HG03039 (cell line): Measurements from ENCODE around the gene CHCHD6.

Experiments used
- ATAC-seq: cut with Tn5 transposase; IDR thresholded peaks from one replicate; pipeline ENCODE4 v1.9.1; 2021; ENCODE audit warnings: mild to moderate bottlenecking, moderate library complexity; ENCODE audit not compliant: unreplicated experiment

Gene CHCHD6

GRCh38 chr3:126699011-126699410 lies 5.0 kb upstream of the CHCHD6 start:
- ATAC-seq, result no peak

- no peak for ATAC-seq
Observed at GRCh38 chr3:126704494-126705214, 614 bp downstream of the CHCHD6 start.

- no peak for ATAC-seq
Observed at GRCh38 chr3:126706631-126707030, 2.6 kb downstream of the CHCHD6 start.

GRCh38 chr3:126711121-126711760 lies 7.2 kb downstream of the CHCHD6 start:
- no peak for ATAC-seq

- ATAC-seq, result no peak
Observed at GRCh38 chr3:126713199-126713598, 9.2 kb downstream of the CHCHD6 start.

- no peak for ATAC-seq
Observed at GRCh38 chr3:126714276-126714900, 10.3 kb downstream of the CHCHD6 start.

- no peak for ATAC-seq
Observed at GRCh38 chr3:126714921-126715320, 10.9 kb downstream of the CHCHD6 start.

- ATAC-seq, result no peak
Observed at GRCh38 chr3:126715432-126715831, 11.4 kb downstream of the CHCHD6 start.

GRCh38 chr3:126716057-126716456 lies 12.0 kb downstream of the CHCHD6 start:
- ATAC-seq, result no peak

GRCh38 chr3:126718561-126719445 lies 14.8 kb downstream of the CHCHD6 start:
- ATAC-seq, result no peak

- no peak for ATAC-seq
Observed at GRCh38 chr3:126720596-126720995, 16.6 kb downstream of the CHCHD6 start.

- ATAC-seq, result no peak
Observed at GRCh38 chr3:126721246-126721645, 17.2 kb downstream of the CHCHD6 start.

GRCh38 chr3:126723237-126723636 lies 19.2 kb downstream of the CHCHD6 start:
- no peak for ATAC-seq

GRCh38 chr3:126723801-126724200 lies 19.8 kb downstream of the CHCHD6 start:
- no peak for ATAC-seq

GRCh38 chr3:126728680-126729079 lies 24.6 kb downstream of the CHCHD6 start:
- ATAC-seq, result no peak

- no peak for ATAC-seq
Observed at GRCh38 chr3:126730376-126730775, 26.3 kb downstream of the CHCHD6 start.

GRCh38 chr3:126731044-126731443 lies 27.0 kb downstream of the CHCHD6 start:
- ATAC-seq, result no peak

GRCh38 chr3:126732281-126733060 lies 28.4 kb downstream of the CHCHD6 start:
- ATAC-seq, result no peak

- ATAC-seq, result no peak
Observed at GRCh38 chr3:126733061-126733430, 29.0 kb downstream of the CHCHD6 start.

- ATAC-seq, result no peak
Observed at GRCh38 chr3:126734106-126734723, 30.2 kb downstream of the CHCHD6 start.
